ENCODE measurements around the gene ACTL8. TPM values are rescaled to one million over a fixed set of nuclear protein-coding genes. Genes with fewer than 3 reads are reported as not detected.

The ACTL8 gene
- total RNA-seq, 4 donors from 2014 or later: not detected

GRCh38 chr1:17875882-17876280, 120.7 kb downstream of the ACTL8 start:
- DNase-seq (no peak), ATAC-seq (no peak)
- Histone ChIP-seq H3K9me3 (no peaks in the 10 kb centered on the region), H3K27ac (no peak overlapping the region), H3K4me3 (no peak overlapping the region), H3K27me3 (peaks cover 0 to 3% (median 0%) of the 10 kb centered on the region in 3 donors), H3K4me1 (no peaks in the 10 kb centered on the region), H3K36me3 (no peaks in the 10 kb centered on the region)
- in situ Hi-C loops (cut with MboI; ENCODE audit: low sequenced_read_pairs in 4 of 4): no loop called here
- TF ChIP-seq POLR2A (IDR thresholded peaks at IDR 0.05): no peak
- intact Hi-C loops (cut with DNase I; ENCODE audit: low total_unique reads): no loop called here

Other genes with a start within 250 kb of the ACTL8 start
- 100 to 1,000 TPM in 1 of 4 donors, 10 to 100 TPM in 3; 21.2 to 111 (median 73.8) TPM for gene ARHGEF10L, start 215.6 kb upstream of the ACTL8 start, total RNA-seq